HG03342 (cell line): ENCODE results near the gene ZDHHC21.
"Not testable (repeated sequence)": the region's sequence is repeated elsewhere in the genome, so short reads cannot be mapped to it uniquely, and the experiment has no call there.

Experiments used
- ATAC-seq: cut with Tn5 transposase; IDR thresholded peaks from one replicate; pipeline ENCODE4 v1.9.1; 2021; ENCODE audit warnings: mild to moderate bottlenecking, moderate library complexity; ENCODE audit not compliant: unreplicated experiment

The ZDHHC21 gene

GRCh38 chr9:14686168-14686567 lies 7.1 kb downstream of the ZDHHC21 start:
- ATAC-seq = no peak

GRCh38 chr9:14682616-14683015 lies 10.6 kb downstream of the ZDHHC21 start:
- ATAC-seq = not testable (repeated sequence)

- ATAC-seq = no peak
These were observed 14.5 kb downstream of the ZDHHC21 start for GRCh38 chr9:14678776-14679175.

GRCh38 chr9:14677872-14678271 lies 15.4 kb downstream of the ZDHHC21 start:
- no peak for ATAC-seq

- ATAC-seq = no peak
These were observed 15.8 kb downstream of the ZDHHC21 start for GRCh38 chr9:14677396-14677795.

GRCh38 chr9:14674630-14675029 lies 18.6 kb downstream of the ZDHHC21 start:
- ATAC-seq = no peak

- ATAC-seq = no peak
These were observed 21.9 kb downstream of the ZDHHC21 start for GRCh38 chr9:14671377-14671776.

GRCh38 chr9:14670718-14671117 lies 22.5 kb downstream of the ZDHHC21 start:
- no peak for ATAC-seq

- not testable (repeated sequence) for ATAC-seq
These were observed 29.2 kb downstream of the ZDHHC21 start for GRCh38 chr9:14664022-14664421.

- no peak for ATAC-seq
These were observed 31.2 kb downstream of the ZDHHC21 start for GRCh38 chr9:14662060-14662453.

- ATAC-seq = no peak
These were observed 31.7 kb downstream of the ZDHHC21 start for GRCh38 chr9:14661421-14662059.

- no peak for ATAC-seq
These were observed 32.5 kb downstream of the ZDHHC21 start for GRCh38 chr9:14660721-14661120.

GRCh38 chr9:14654932-14655331 lies 38.3 kb downstream of the ZDHHC21 start:
- no peak for ATAC-seq

GRCh38 chr9:14653511-14653910 lies 39.7 kb downstream of the ZDHHC21 start:
- no peak for ATAC-seq

GRCh38 chr9:14652729-14653377 lies 40.4 kb downstream of the ZDHHC21 start:
- ATAC-seq = no peak

GRCh38 chr9:14650596-14650995 lies 42.6 kb downstream of the ZDHHC21 start:
- no peak for ATAC-seq

- ATAC-seq = no peak
These were observed 47.6 kb downstream of the ZDHHC21 start for GRCh38 chr9:14645648-14646047.

GRCh38 chr9:14640967-14641366 lies 52.3 kb downstream of the ZDHHC21 start:
- ATAC-seq = no peak

GRCh38 chr9:14640294-14640693 lies 52.9 kb downstream of the ZDHHC21 start:
- no peak for ATAC-seq

- ATAC-seq = no peak
These were observed 59.2 kb downstream of the ZDHHC21 start for GRCh38 chr9:14633906-14634565.

GRCh38 chr9:14633148-14633547 lies 60.1 kb downstream of the ZDHHC21 start:
- ATAC-seq = no peak

- ATAC-seq = no peak
These were observed 65.7 kb downstream of the ZDHHC21 start for GRCh38 chr9:14627513-14627912.
